Prostate gland (tissue), 2 donors: ENCODE measurements around the gene KLHL6. TPM values are rescaled to one million over a fixed set of nuclear protein-coding genes. Genes with fewer than 3 reads are reported as not detected.
"Not testable (repeated sequence)": the region's sequence is repeated elsewhere in the genome, so short reads cannot be mapped to it uniquely, and the experiment has no call there.

ENCODE experiments used
- DNase-seq: peaks from one replicate; pipeline ENCODE4 v3.0.0-alpha.2; 2019; ENCODE audit warnings: low spot score
- H3K27ac ChIP-seq, 2 donors: fragments of 200-600 bp; sonication (generic); 2 replicates each; pipeline ENCODE4 v1.5.1; 2017 to 2019
- H3K27me3 ChIP-seq: fragments of 200-600 bp; sonication (generic); replicated peaks from 2 replicates; pipeline ENCODE4 v1.5.1; 2019; ENCODE audit not compliant: insufficient read depth
- H3K36me3 ChIP-seq, 2 donors: fragments of 200-600 bp; sonication (generic); 1 replicate in 1 of 2; 2 replicates in 1 of 2; pipeline versions ENCODE4 v1.5.1 to v1.8.1; 2017 to 2019
- H3K4me1 ChIP-seq: fragments of 200-600 bp; sonication (generic); replicated peaks from 2 replicates; pipeline ENCODE4 v1.5.1; 2019
- H3K4me3 ChIP-seq, 2 donors: fragments of 200-600 bp; sonication (generic); 2 replicates each; pipeline ENCODE4 v1.5.1; 2017 to 2019
- H3K9me3 ChIP-seq: fragments of 200-600 bp; sonication (generic); 2 replicates; pipeline ENCODE4 v1.5.1; 2017
- POLR2A ChIP-seq: fragments of 450-650 bp; IDR thresholded peaks from one replicate; pipeline ENCODE4 v1.6.1; 2016; ENCODE audit warnings: antibody characterized with exemption, mild to moderate bottlenecking
- POLR2AphosphoS5 ChIP-seq: sonication (generic); formaldehyde crosslinking; IDR thresholded peaks from one replicate; pipeline ENCODE4 v1.6.1; 2017; ENCODE audit warnings: antibody characterized with exemption
- WGBS: methylation state at CpG from one replicate; pipeline ENCODE4 v1.1.5; 2018; 5-methylcytosine and 5-hydroxymethylcytosine counted together
- intact Hi-C: fragments of 100-400 bp; cut with DNase I; formaldehyde crosslinking; loops from one replicate; pipeline ENCODE4 v1.14.2; 2022
- total RNA-seq, 2 donors: library from RNA; depleted of rRNA; stranded (reverse); fragments of >200 nt; gene quantifications; one replicate each; pipeline ENCODE4 v1.1.0, GENCODE V29; 2016
- TF ChIP-seq, protein P1 (sequence below), 4 experiments: fragments of 200-600 bp in 2 of 4; fragments of 450-650 bp in 2 of 4; sonication (generic) in 2 of 4; IDR thresholded peaks; 1 replicate in 3 of 4; 2 replicates in 1 of 4; pipeline ENCODE4 v1.5.1; 2016 to 2019; ENCODE audit warnings: antibody characterized with exemption in 4 of 4, mild to moderate bottlenecking in 2 of 4, moderate library complexity in 2 of 4

KLHL6 gene
- total RNA-seq, 2 donors from 2014 or later, result 1.0 to 1.2 TPM

- H3K4me3 ChIP-seq, result no peak overlapping the region
- TF ChIP-seq, protein P1, sequence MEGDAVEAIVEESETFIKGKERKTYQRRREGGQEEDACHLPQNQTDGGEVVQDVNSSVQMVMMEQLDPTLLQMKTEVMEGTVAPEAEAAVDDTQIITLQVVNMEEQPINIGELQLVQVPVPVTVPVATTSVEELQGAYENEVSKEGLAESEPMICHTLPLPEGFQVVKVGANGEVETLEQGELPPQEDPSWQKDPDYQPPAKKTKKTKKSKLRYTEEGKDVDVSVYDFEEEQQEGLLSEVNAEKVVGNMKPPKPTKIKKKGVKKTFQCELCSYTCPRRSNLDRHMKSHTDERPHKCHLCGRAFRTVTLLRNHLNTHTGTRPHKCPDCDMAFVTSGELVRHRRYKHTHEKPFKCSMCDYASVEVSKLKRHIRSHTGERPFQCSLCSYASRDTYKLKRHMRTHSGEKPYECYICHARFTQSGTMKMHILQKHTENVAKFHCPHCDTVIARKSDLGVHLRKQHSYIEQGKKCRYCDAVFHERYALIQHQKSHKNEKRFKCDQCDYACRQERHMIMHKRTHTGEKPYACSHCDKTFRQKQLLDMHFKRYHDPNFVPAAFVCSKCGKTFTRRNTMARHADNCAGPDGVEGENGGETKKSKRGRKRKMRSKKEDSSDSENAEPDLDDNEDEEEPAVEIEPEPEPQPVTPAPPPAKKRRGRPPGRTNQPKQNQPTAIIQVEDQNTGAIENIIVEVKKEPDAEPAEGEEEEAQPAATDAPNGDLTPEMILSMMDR (IDR thresholded peaks at IDR 0.05), result no peak
- TF ChIP-seq POLR2A (no peak), POLR2AphosphoS5 (no peak)
- 53% methylated on average over 10 of the region's 10 CpGs for WGBS
- DNase-seq, result no peak
- no peaks in the 10 kb centered on the region for H3K9me3 ChIP-seq
- H3K36me3 ChIP-seq, result no peaks in the 10 kb centered on the region
- no peak overlapping the region for H3K27ac ChIP-seq
- no peaks in the 10 kb centered on the region for H3K4me1 ChIP-seq
- intact Hi-C loops, result no loop called here
- no peaks in the 10 kb centered on the region for H3K27me3 ChIP-seq
These were observed 21.9 kb downstream of the KLHL6 start for GRCh38 chr3:183533412-183534132.

DNA sequence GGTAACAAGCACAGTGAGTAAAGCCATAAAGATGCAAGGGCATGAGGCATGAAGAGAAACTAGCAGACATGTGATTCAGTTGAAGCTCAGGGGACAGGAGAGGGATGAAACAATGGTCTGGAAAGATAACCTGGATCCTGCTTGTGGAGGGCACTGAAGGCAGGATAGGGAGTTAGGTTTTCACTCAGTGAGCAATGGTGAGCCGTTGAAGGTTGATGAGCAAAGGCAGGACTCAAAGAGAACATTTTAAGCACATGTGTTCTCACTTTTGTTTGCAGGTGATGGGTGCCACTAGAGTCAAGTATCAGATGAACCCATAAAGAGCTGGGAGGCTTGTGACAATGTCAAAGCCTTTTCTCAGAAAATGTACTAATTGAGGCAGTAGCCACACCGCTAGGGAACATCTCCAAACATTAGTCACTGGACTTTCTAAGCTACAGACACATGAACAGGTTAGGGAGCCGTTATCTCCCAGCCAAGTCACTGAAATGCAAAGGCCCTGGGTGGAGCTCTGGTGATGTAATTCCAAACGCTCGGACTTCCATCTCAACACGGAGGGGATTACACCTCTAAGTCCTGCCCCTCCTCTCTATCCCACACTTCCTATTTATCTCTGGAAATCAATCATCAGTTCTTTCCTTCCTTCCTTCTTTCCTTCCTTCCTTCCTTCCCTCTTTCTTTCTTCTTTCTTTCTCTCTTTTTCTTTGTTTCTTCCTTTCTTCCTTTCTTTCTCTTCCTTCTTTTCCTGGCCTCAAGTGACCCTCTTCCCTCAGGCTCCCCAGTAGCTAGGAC is 22.7 kb downstream of the KLHL6 start:
- Histone ChIP-seq H3K4me3 (no peak overlapping the region), H3K9me3 (no peaks in the 10 kb centered on the region), H3K27ac (no peak overlapping the region), H3K36me3 (no peaks in the 10 kb centered on the region), H3K4me1 (no peaks in the 10 kb centered on the region), H3K27me3 (no peaks in the 10 kb centered on the region)
- intact Hi-C loops, result no loop called here
- no peak for TF ChIP-seq POLR2AphosphoS5
- WGBS, result 71% methylated on average over 6 of the region's 6 CpGs
- DNase-seq, result no peak

- intact Hi-C loops, result no loop called here
- 78% methylated on average over 7 of the region's 7 CpGs for WGBS
- H3K27me3 ChIP-seq, result no peaks in the 10 kb centered on the region
- no peaks in the 10 kb centered on the region for H3K36me3 ChIP-seq
- H3K4me3 ChIP-seq, result no peak overlapping the region
- H3K27ac ChIP-seq, result no peak overlapping the region
- no peak for DNase-seq
- TF ChIP-seq, protein P1 (IDR thresholded peaks at IDR 0.05), result no peak
- H3K4me1 ChIP-seq, result no peaks in the 10 kb centered on the region
- H3K9me3 ChIP-seq, result no peaks in the 10 kb centered on the region
These were observed 25.8 kb downstream of the KLHL6 start for GRCh38 chr3:183529717-183530116.

- 90% methylated on average over 1 of the region's 1 CpG for WGBS
These were observed 26.3 kb downstream of the KLHL6 start for GRCh38 chr3:183529185-183529584.

DNA sequence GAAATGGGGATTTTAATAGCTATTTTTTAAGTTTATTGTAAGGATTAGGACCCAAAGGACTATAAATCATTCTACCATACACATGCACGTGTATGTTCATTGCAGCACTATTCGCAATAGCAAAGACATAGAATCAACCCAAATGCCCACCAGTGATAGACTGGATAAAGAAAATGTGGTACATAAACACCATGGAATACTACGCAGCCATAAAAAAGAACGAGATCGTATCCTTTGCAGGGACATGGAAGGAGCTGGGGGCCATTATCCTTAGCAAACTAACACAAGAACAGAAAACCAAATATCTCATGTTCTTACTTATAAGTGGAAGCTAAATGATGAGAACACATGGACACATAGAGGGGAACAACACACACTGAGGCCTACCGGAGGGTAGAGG is 26.7 kb downstream of the KLHL6 start:
- intact Hi-C loops, H3K9me3 ChIP-seq, H3K4me3 ChIP-seq, H3K27me3 ChIP-seq, H3K4me1 ChIP-seq, DNase-seq, H3K27ac ChIP-seq, H3K36me3 ChIP-seq: not testable (repeated sequence)
- WGBS, result 99% methylated on average over 6 of the region's 6 CpGs

More at GRCh38 chr3:183529185-183529584, 26.3 kb downstream of the KLHL6 start:
- Histone ChIP-seq H3K27me3 (no peaks in the 10 kb centered on the region), H3K4me1 (no peaks in the 10 kb centered on the region), H3K9me3 (no peaks in the 10 kb centered on the region), H3K36me3 (no peaks in the 10 kb centered on the region), H3K4me3 (no peak overlapping the region), H3K27ac (no peak overlapping the region)
- intact Hi-C loops, result no loop called here
- DNase-seq, result no peak
- TF ChIP-seq POLR2A, result no peak
- TF ChIP-seq POLR2AphosphoS5, result no peak
- TF ChIP-seq, protein P1 (IDR thresholded peaks at IDR 0.05), result no peak
